H9 (cell line): ENCODE data around the gene PROC. TPM values are rescaled to one million over a fixed set of nuclear protein-coding genes. Genes with fewer than 3 reads are reported as not detected.

Experiments used
- DNase-seq: peaks from one replicate; pipeline ENCODE4 v3.0.0-alpha.2; 2017
- H2AFZ ChIP-seq: one replicate; pipeline ENCODE4 v1.6.1; 2013; ENCODE audit warnings: mild to moderate bottlenecking, low read length, control low read depth, moderate library complexity
- H2AK5ac ChIP-seq: 2 replicates; pipeline ENCODE4 v1.6.1; 2013; ENCODE audit warnings: low read length, control low read depth, mixed read lengths; ENCODE audit not compliant: insufficient read length
- H2BK120ac ChIP-seq: one replicate; pipeline ENCODE4 v1.6.1; 2013; ENCODE audit warnings: low read depth, mild to moderate bottlenecking, low read length, control low read depth, inconsistent platforms; ENCODE audit not compliant: poor library complexity, severe bottlenecking
- H2BK12ac ChIP-seq: 2 replicates; pipeline ENCODE4 v1.6.1; 2013; ENCODE audit warnings: low read length, control low read depth, mixed read lengths, low read depth; ENCODE audit not compliant: insufficient read length
- H2BK15ac ChIP-seq: 2 replicates; pipeline ENCODE4 v1.6.1; 2013; ENCODE audit warnings: low read depth, low read length, control low read depth
- H2BK20ac ChIP-seq: one replicate; pipeline ENCODE4 v1.6.1; 2013; ENCODE audit warnings: low read depth, mild to moderate bottlenecking, low read length, control low read depth, inconsistent platforms; ENCODE audit not compliant: poor library complexity, severe bottlenecking
- H2BK5ac ChIP-seq: 2 replicates; pipeline ENCODE4 v1.6.1; 2013; ENCODE audit warnings: low read length, control low read depth, mixed read lengths; ENCODE audit not compliant: insufficient read length
- H3K14ac ChIP-seq: 2 replicates; pipeline ENCODE4 v1.6.1; 2013; ENCODE audit warnings: low read length, control low read depth; ENCODE audit not compliant: insufficient read depth
- H3K18ac ChIP-seq: 2 replicates; pipeline ENCODE4 v1.6.1; 2013; ENCODE audit warnings: low read depth, mild to moderate bottlenecking, mixed read lengths, low read length, control low read depth; ENCODE audit not compliant: insufficient read length
- H3K23ac ChIP-seq: 2 replicates; pipeline ENCODE4 v1.6.1; 2013; ENCODE audit warnings: low read length, control low read depth, mixed read lengths, low read depth; ENCODE audit not compliant: insufficient read length
- H3K23me2 ChIP-seq: 2 replicates; pipeline ENCODE4 v1.6.1; 2013; ENCODE audit warnings: low read depth, mild to moderate bottlenecking, mixed read lengths, low read length, control low read depth; ENCODE audit not compliant: insufficient read length, poor library complexity, severe bottlenecking
- H3K27ac ChIP-seq: 2 replicates; pipeline ENCODE4 v1.5.1; 2013; ENCODE audit warnings: low read length, control low read depth, mixed read lengths, low read depth; ENCODE audit not compliant: insufficient read length
- H3K27me3 ChIP-seq: 2 replicates; pipeline ENCODE4 v1.6.1; 2013; ENCODE audit warnings: low read length, control low read depth, inconsistent platforms; ENCODE audit not compliant: insufficient read depth
- H3K4ac ChIP-seq: 2 replicates; pipeline ENCODE4 v1.6.1; 2013; ENCODE audit warnings: low read depth, mild to moderate bottlenecking, control low read depth, inconsistent platforms, low read length, moderate library complexity
- H3K4me1 ChIP-seq: 2 replicates; pipeline ENCODE4 v1.6.1; 2013; ENCODE audit warnings: low read length, control low read depth, inconsistent platforms; ENCODE audit not compliant: insufficient read depth
- H3K4me2 ChIP-seq: 2 replicates; pipeline ENCODE4 v1.6.1; 2013; ENCODE audit warnings: low read length, control low read depth, mixed read lengths; ENCODE audit not compliant: insufficient read length, insufficient read depth
- H3K56ac ChIP-seq: 2 replicates; pipeline ENCODE4 v1.6.1; 2013; ENCODE audit warnings: low read depth, mild to moderate bottlenecking, mixed read lengths, low read length, control low read depth; ENCODE audit not compliant: insufficient read length
- H3K79me1 ChIP-seq: 2 replicates; pipeline ENCODE4 v1.6.1; 2013; ENCODE audit warnings: low read depth, mild to moderate bottlenecking, moderate library complexity, low read length, control low read depth, inconsistent platforms; ENCODE audit not compliant: insufficient read depth, poor library complexity, severe bottlenecking
- H3K79me2 ChIP-seq: 2 replicates; pipeline ENCODE4 v1.6.1; 2013; ENCODE audit warnings: low read length, control low read depth, inconsistent platforms; ENCODE audit not compliant: insufficient read depth
- H3K9ac ChIP-seq: 2 replicates; pipeline ENCODE4 v1.6.1; 2013; ENCODE audit warnings: low read length, control low read depth, mixed read lengths; ENCODE audit not compliant: insufficient read length; ENCODE audit errors: extremely low read depth
- H3K9me3 ChIP-seq: one replicate; pipeline ENCODE4 v1.6.1; 2013; ENCODE audit warnings: low read depth, low read length, inconsistent platforms; ENCODE audit not compliant: control insufficient read depth
- H3T11ph ChIP-seq: one replicate; pipeline ENCODE4 v1.6.1; 2013; ENCODE audit warnings: mild to moderate bottlenecking, low read length, control low read depth, inconsistent platforms
- H4K20me1 ChIP-seq: one replicate; pipeline ENCODE4 v1.6.1; 2013; ENCODE audit not compliant: control insufficient read depth, insufficient read length, insufficient read depth
- H4K5ac ChIP-seq: 2 replicates; pipeline ENCODE4 v1.6.1; 2013; ENCODE audit warnings: low read depth, mild to moderate bottlenecking, mixed read lengths, low read length, control low read depth; ENCODE audit not compliant: insufficient read length
- H4K8ac ChIP-seq: replicated peaks from 2 replicates; pipeline ENCODE4 v1.6.1; 2013; ENCODE audit warnings: low read length, control low read depth, mixed read lengths, low read depth; ENCODE audit not compliant: insufficient read length
- H4K91ac ChIP-seq: 2 replicates; pipeline ENCODE4 v1.6.1; 2013; ENCODE audit warnings: low read depth, mild to moderate bottlenecking, moderate library complexity, mixed read lengths, low read length, control low read depth; ENCODE audit not compliant: insufficient read length
- H3K27ac Mint-ChIP-seq, 3 experiments: 2 replicates in 2 of 3; 3 replicates in 1 of 3; pipeline ENCODE4 v1.8.0; 2020 to 2021; ENCODE audit warnings: mixed read lengths in 3 of 3, mild to moderate bottlenecking in 1 of 3, moderate library complexity in 1 of 3
- H3K27me3 Mint-ChIP-seq: 2 replicates; pipeline ENCODE4 v1.8.0; 2021; ENCODE audit warnings: low read depth, mild to moderate bottlenecking, moderate library complexity, mixed read lengths
- H3K36me3 Mint-ChIP-seq, 3 experiments: 2 replicates in 2 of 3; 3 replicates in 1 of 3; pipeline ENCODE4 v1.8.0; 2020 to 2021; ENCODE audit warnings: low read depth in 3 of 3, mixed read lengths in 3 of 3; ENCODE audit not compliant: insufficient read depth in 1 of 3
- H3K4me1 Mint-ChIP-seq, 2 experiments: 2 replicates each; pipeline ENCODE4 v1.8.0; 2020; ENCODE audit warnings: mixed read lengths in 2 of 2
- H3K4me3 Mint-ChIP-seq, 2 experiments: 2 replicates in 1 of 2; 3 replicates in 1 of 2; pipeline ENCODE4 v1.8.0; 2020 to 2021; ENCODE audit warnings: mild to moderate bottlenecking in 2 of 2, mixed read lengths in 2 of 2, moderate library complexity in 1 of 2
- H3K9me3 Mint-ChIP-seq, 2 experiments: 2 replicates in 1 of 2; 3 replicates in 1 of 2; pipeline ENCODE4 v1.8.0; 2020; ENCODE audit warnings: mild to moderate bottlenecking in 2 of 2, mixed read lengths in 2 of 2, moderate library complexity in 1 of 2
- WGBS: extraction: QIAGEN DNeasy Blood & Tissue Kit; methylation state at CpG from one replicate; pipeline ENCODE4 v1.1.7; 2013; ENCODE audit warnings: missing lambda C conversion rate, low lambda C conversion rate, mixed read lengths; ENCODE audit not compliant: insufficient read length; ENCODE audit errors: extremely low coverage; 5-methylcytosine and 5-hydroxymethylcytosine counted together
- total RNA-seq: library from RNA; stranded (reverse); gene quantifications from 2 replicates; pipeline ENCODE4 v1.2.1, GENCODE V29; 2021
- TF ChIP-seq, protein P1 (sequence below): fragments of 200-600 bp; sonication (generic); conservative IDR thresholded peaks from 3 replicates; pipeline ENCODE4 v1.8.0; 2021; ENCODE audit warnings: antibody characterized with exemption, mild to moderate bottlenecking

PROC gene
- total RNA-seq, 1 experiment from 2014 or later = 0.61 TPM

DNA sequence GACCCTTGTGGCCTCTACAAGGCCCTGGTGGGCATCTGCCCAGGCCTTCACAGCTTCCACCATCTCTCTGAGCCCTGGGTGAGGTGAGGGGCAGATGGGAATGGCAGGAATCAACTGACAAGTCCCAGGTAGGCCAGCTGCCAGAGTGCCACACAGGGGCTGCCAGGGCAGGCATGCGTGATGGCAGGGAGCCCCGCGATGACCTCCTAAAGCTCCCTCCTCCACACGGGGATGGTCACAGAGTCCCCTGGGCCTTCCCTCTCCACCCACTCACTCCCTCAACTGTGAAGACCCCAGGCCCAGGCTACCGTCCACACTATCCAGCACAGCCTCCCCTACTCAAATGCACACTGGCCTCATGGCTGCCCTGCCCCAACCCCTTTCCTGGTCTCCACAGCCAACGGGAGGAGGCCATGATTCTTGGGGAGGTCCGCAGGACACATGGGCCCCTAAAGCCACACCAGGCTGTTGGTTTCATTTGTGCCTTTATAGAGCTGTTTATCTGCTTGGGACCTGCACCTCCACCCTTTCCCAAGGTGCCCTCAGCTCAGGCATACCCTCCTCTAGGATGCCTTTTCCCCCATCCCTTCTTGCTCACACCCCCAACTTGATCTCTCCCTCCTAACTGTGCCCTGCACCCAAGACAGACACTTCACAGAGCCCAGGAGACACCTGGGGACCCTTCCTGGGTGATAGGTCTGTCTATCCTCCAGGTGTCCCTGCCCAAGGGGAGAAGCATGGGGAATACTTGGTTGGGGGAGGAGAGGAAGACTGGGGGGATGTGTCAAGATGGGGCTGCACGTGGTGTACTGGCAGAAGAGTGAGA, 2.0 kb downstream of the PROC start:
- Mint-ChIP-seq H3K27me3 (peaks cover 88% of the 10 kb centered on the region), H3K4me1 (peaks cover 20% of the 10 kb centered on the region in 2 experiments), H3K9me3 (no peaks in the 10 kb centered on the region), H3K36me3 (no peaks in the 10 kb centered on the region), H3K27ac (no peak overlapping the region), H3K4me3 (peak overlapping the region in 1 of 2 experiments; percentile 8; a peak in 1 of 5 replicates)
- H3K79me2 ChIP-seq = no peaks in the 10 kb centered on the region
- no peak overlapping the region for H2AFZ ChIP-seq
- H3K23ac ChIP-seq = no peak overlapping the region
- TF ChIP-seq, protein P1, sequence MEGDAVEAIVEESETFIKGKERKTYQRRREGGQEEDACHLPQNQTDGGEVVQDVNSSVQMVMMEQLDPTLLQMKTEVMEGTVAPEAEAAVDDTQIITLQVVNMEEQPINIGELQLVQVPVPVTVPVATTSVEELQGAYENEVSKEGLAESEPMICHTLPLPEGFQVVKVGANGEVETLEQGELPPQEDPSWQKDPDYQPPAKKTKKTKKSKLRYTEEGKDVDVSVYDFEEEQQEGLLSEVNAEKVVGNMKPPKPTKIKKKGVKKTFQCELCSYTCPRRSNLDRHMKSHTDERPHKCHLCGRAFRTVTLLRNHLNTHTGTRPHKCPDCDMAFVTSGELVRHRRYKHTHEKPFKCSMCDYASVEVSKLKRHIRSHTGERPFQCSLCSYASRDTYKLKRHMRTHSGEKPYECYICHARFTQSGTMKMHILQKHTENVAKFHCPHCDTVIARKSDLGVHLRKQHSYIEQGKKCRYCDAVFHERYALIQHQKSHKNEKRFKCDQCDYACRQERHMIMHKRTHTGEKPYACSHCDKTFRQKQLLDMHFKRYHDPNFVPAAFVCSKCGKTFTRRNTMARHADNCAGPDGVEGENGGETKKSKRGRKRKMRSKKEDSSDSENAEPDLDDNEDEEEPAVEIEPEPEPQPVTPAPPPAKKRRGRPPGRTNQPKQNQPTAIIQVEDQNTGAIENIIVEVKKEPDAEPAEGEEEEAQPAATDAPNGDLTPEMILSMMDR = no peak
- no peaks in the 10 kb centered on the region for H3K79me1 ChIP-seq
- WGBS = no CpG with 5 or more reads among the region's 8 CpGs
- H3K4me1 ChIP-seq = no peaks in the 10 kb centered on the region
- no peak overlapping the region for H3K4me2 ChIP-seq
- H4K20me1 ChIP-seq = no peaks in the 10 kb centered on the region
- no peaks in the 10 kb centered on the region for H3K9me3 ChIP-seq
- no peak overlapping the region for H3K9ac ChIP-seq
- no peak overlapping the region for H3K56ac ChIP-seq
- H4K5ac ChIP-seq = no peak overlapping the region
- no peak overlapping the region for H2BK15ac ChIP-seq
- no peak overlapping the region for H2BK120ac ChIP-seq
- H3K27me3 ChIP-seq = peaks cover 6% of the 10 kb centered on the region; the same call in 1 of the 2 replicates
- H4K91ac ChIP-seq = no peak overlapping the region
- H3K14ac ChIP-seq = no peak overlapping the region
- no peak overlapping the region for H2BK5ac ChIP-seq
- H3K4ac ChIP-seq = no peak overlapping the region
- no peak overlapping the region for H4K8ac ChIP-seq
- H3K23me2 ChIP-seq = peaks cover 16% of the 10 kb centered on the region
- H3T11ph ChIP-seq = no peak overlapping the region
- H3K18ac ChIP-seq = no peak overlapping the region
- no peak overlapping the region for H2BK20ac ChIP-seq
- H2AK5ac ChIP-seq = no peak overlapping the region
- no peak overlapping the region for H2BK12ac ChIP-seq
- no peak overlapping the region for H3K27ac ChIP-seq
- DNase-seq = no peak
